Activated CD8-positive, alpha-beta T cell treated with anti-CD3 and anti-CD28 coated beads, Interleukin-2, amount 10 ng/mL, durations not matched to agents 7 days and 5 days (primary cell): ENCODE results near the gene NRP2. TPM values are rescaled to one million over a fixed set of nuclear protein-coding genes. Genes with fewer than 3 reads are reported as not detected.
A peak's percentile ranks its signal among the peaks of the same experiment; 100 is the strongest.

Experiments
- ATAC-seq: fragments of 150-1000 bp; cut with Tn5 transposase; one replicate; pipeline ENCODE4 v1.10.0; 2021; ENCODE audit warnings: moderate library complexity
- CTCF ChIA-PET: fragments of 350-600 bp; sonication (Branson Sonifier 250); formaldehyde crosslinking; loops from one replicate; lab custom pipeline; 2021; ENCODE audit warnings: antibody characterized with exemption; lab: Charles Lee
- POLR2A ChIA-PET: fragments of 350-600 bp; sonication (Branson Sonifier 250); formaldehyde crosslinking; loops from one replicate; lab custom pipeline; 2021; ENCODE audit warnings: antibody characterized with exemption; lab: Charles Lee
- DNase-seq: peaks from one replicate; pipeline ENCODE4 v3.0.0-alpha.2; 2020
- H3K27ac Mint-ChIP-seq: one replicate; pipeline ENCODE4 v1.8.0; 2021; ENCODE audit warnings: mild to moderate bottlenecking, mixed read lengths
- H3K27me3 Mint-ChIP-seq: one replicate; pipeline ENCODE4 v1.8.0; 2021; ENCODE audit warnings: low read depth, mixed read lengths
- H3K36me3 Mint-ChIP-seq: one replicate; pipeline ENCODE4 v1.8.0; 2021; ENCODE audit warnings: low read depth, mixed read lengths
- H3K4me1 Mint-ChIP-seq: one replicate; pipeline ENCODE4 v1.8.0; 2021; ENCODE audit warnings: low read depth, mixed read lengths
- H3K4me3 Mint-ChIP-seq: one replicate; pipeline ENCODE4 v1.8.0; 2021; ENCODE audit warnings: mild to moderate bottlenecking, mixed read lengths
- H3K9me3 Mint-ChIP-seq: one replicate; pipeline ENCODE4 v1.8.0; 2022; ENCODE audit warnings: mixed read lengths; ENCODE audit not compliant: insufficient read depth
- total RNA-seq, 2 experiments: library from RNA; stranded (reverse); gene quantifications; one replicate each; pipeline ENCODE4 v1.2.3, GENCODE V29; 2021

NRP2 gene
- total RNA-seq, 2 experiments from 2014 or later, result 4.0 to 4.2 TPM

DNA sequence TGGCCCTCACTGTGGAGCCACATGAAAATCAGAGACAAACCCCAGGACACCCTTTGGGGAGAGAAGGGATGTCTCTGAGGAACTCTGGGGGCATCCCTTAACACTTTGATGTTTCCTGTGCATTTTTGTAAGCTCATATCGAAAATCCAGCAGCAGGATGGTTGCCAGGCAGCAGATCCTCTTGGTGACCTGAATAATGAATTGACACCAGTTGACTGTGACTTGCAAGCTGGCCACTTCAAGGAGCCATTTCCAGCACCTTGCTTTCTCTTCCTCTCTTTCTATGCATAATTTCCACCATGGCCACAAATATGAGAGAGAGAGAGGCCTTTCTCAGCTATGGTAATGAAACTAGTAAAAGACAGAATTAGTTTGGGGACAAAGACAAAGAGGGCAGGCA lies 91.7 kb downstream of the NRP2 start:
- ChIA-PET CTCF (interaction anchor here (1.1 to 2.7 kb wide), 3 partner anchors 61 to 152 kb away, joined by 3 to 17 read pairs (median 5); no protein-coding TSS in a partner anchor), POLR2A (no interaction called here)
- no peak overlapping the region for H3K27ac Mint-ChIP-seq
- ATAC-seq, result no peak
- no peak for DNase-seq
- H3K4me1 Mint-ChIP-seq, result peaks cover 2% of the 10 kb centered on the region
- peaks cover 37% of the 10 kb centered on the region for H3K27me3 Mint-ChIP-seq
- no peak overlapping the region for H3K4me3 Mint-ChIP-seq
- no peaks in the 10 kb centered on the region for H3K36me3 Mint-ChIP-seq
- H3K9me3 Mint-ChIP-seq, result no peaks in the 10 kb centered on the region

GRCh38 chr2:205775097-205775877 lies 93.0 kb downstream of the NRP2 start:
- Mint-ChIP-seq H3K36me3 (no peaks in the 10 kb centered on the region), H3K4me3 (no peak overlapping the region), H3K27me3 (peaks cover 37% of the 10 kb centered on the region), H3K27ac (no peak overlapping the region), H3K4me1 (peaks cover under 1% of the 10 kb centered on the region), H3K9me3 (no peaks in the 10 kb centered on the region)
- POLR2A ChIA-PET, result no interaction called here
- ATAC-seq, result no peak
- DNase-seq, result no peak
- CTCF ChIA-PET, result interaction anchor here (0.8 to 2.7 kb wide), 6 partner anchors 59 to 150 kb away, joined by 3 to 17 read pairs (median 4); no protein-coding TSS in a partner anchor

GRCh38 chr2:205776139-205776538 lies 93.8 kb downstream of the NRP2 start:
- DNase-seq (peak; percentile 55), ATAC-seq (peak; percentile 49)
- H3K36me3 Mint-ChIP-seq, result no peaks in the 10 kb centered on the region
- H3K4me3 Mint-ChIP-seq, result no peak overlapping the region
- peaks cover 8% of the 10 kb centered on the region for H3K4me1 Mint-ChIP-seq
- ChIA-PET CTCF (interaction anchor here (0.8 to 2.7 kb wide), 6 partner anchors 36 to 150 kb away, joined by 3 to 17 read pairs (median 4); no protein-coding TSS in a partner anchor), POLR2A (no interaction called here)
- peaks cover 29% of the 10 kb centered on the region for H3K27me3 Mint-ChIP-seq
- no peak overlapping the region for H3K27ac Mint-ChIP-seq
- H3K9me3 Mint-ChIP-seq, result no peaks in the 10 kb centered on the region

DNA sequence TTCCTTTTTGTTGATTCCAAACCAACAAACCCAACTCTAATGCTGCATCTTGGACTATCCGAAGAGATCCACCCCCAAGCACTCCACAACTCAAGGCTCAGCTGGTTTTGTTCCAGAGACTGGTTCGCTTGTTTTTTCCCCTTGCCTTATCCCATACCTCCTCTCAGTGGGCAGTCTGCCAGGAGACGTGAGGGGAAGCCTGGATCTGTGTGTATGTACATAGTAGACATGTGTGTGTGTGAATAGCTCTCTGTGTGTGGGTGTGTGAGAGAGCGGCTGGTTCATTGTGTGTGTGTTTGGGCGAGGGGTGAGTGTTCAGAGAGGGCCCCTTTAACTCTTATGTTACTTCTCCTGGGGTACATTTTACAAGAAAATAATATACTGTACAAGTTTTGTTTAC lies 94.4 kb downstream of the NRP2 start:
- DNase-seq, result no peak
- CTCF ChIA-PET, result interaction anchor here (1.5 to 2.4 kb wide), 3 partner anchors 36 to 107 kb away, joined by 3 to 7 read pairs (median 4); no protein-coding TSS in a partner anchor
- Mint-ChIP-seq H3K36me3 (no peaks in the 10 kb centered on the region), H3K27ac (no peak overlapping the region), H3K4me1 (peaks cover 8% of the 10 kb centered on the region), H3K4me3 (no peak overlapping the region), H3K9me3 (no peaks in the 10 kb centered on the region), H3K27me3 (peaks cover 29% of the 10 kb centered on the region)
- no peak for ATAC-seq
- POLR2A ChIA-PET, result no interaction called here

DNA sequence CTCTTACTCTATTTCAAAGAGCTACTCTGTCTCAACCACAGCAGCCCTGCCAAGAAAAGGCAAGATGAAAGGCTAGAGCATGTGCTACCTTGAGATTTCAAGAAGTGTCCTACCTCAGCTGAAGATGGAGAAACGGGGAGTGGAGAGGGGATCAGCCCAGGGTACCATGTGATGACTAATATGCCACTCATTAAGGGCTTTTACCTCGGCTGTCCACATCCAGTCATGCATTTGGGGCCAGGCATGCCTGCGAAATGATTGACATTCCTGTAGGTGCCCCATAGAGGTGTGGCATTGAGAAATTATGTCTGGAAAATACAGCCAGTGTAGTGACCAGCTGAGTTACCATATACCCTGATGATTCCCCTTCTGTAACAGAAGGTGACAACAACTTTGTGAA lies 96.1 kb downstream of the NRP2 start:
- H3K27me3 Mint-ChIP-seq, result peaks cover 17% of the 10 kb centered on the region

DNA sequence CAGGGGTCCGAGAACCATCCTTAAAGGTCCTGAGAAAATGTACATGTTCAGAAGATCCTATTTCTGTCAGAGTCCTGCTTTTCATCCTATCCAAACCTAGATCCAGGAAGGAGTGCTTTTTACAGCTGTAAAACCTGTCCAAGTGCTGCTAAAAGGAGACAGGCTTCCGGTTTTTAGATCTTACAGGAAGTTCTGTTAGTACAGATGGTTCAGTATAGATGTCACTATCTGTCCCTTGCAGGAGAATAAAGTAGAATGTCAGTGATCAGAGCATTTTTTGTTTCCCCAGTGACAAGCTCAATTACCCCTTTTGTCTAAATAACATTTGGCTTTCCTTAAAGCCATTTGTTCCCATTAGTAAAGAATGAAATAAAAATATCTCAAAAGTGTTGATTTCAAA lies 98.3 kb downstream of the NRP2 start:
- Mint-ChIP-seq H3K27me3 (peaks cover 7% of the 10 kb centered on the region), H3K36me3 (no peaks in the 10 kb centered on the region), H3K9me3 (no peaks in the 10 kb centered on the region), H3K27ac (no peak overlapping the region), H3K4me1 (peaks cover 13% of the 10 kb centered on the region), H3K4me3 (no peak overlapping the region)
- DNase-seq, result no peak
- CTCF ChIA-PET, result interaction anchor here (1.3 kb wide), 1 partner anchor 145 kb away, joined by 9 read pairs; no protein-coding TSS in a partner anchor
- ATAC-seq, result no peak
- POLR2A ChIA-PET, result interaction anchor here (0.6 kb wide), 1 partner anchor 70 kb away, joined by 3 read pairs; no protein-coding TSS in a partner anchor

More for the DNA sequence above, 96.1 kb downstream of the NRP2 start:
- Mint-ChIP-seq H3K36me3 (no peaks in the 10 kb centered on the region), H3K4me1 (peaks cover 13% of the 10 kb centered on the region), H3K9me3 (no peaks in the 10 kb centered on the region), H3K4me3 (no peak overlapping the region), H3K27ac (no peak overlapping the region)
- CTCF ChIA-PET, result interaction anchor here (1.1 to 1.4 kb wide), 2 partner anchors 108 to 147 kb away, joined by 3 to 5 read pairs; no protein-coding TSS in a partner anchor
- ATAC-seq (no peak), DNase-seq (no peak)
- POLR2A ChIA-PET, result no interaction called here

GRCh38 chr2:205781244-205781931 lies 99.1 kb downstream of the NRP2 start:
- ATAC-seq, result no peak
- Mint-ChIP-seq H3K36me3 (no peaks in the 10 kb centered on the region), H3K27me3 (peaks cover 7% of the 10 kb centered on the region), H3K4me3 (no peak overlapping the region), H3K4me1 (peaks cover 13% of the 10 kb centered on the region), H3K27ac (no peak overlapping the region), H3K9me3 (no peaks in the 10 kb centered on the region)
- DNase-seq, result no peak
- ChIA-PET CTCF (interaction anchor here (1.3 kb wide), 1 partner anchor 145 kb away, joined by 9 read pairs; no protein-coding TSS in a partner anchor), POLR2A (no interaction called here)

DNA sequence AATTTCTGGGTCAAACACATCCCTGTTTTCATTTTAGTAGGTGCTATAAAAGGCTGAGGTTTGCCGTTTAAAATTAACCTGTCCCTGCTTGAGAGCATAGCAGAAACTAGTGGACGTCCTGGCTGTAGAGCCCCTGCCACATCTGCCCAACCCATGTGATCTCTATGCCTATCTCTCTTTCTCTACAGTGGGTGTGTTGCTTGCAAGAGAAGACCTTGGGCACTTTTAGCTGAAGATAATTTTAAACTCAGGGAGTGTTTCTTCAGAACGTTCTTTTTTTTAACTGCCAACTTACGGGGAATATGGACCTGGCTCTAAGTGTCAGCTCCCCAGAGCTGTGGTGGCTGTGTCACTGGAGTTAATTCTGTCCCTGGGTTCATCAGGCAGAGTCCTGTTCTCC lies 100.6 kb downstream of the NRP2 start:
- ChIA-PET POLR2A (no interaction called here), CTCF (no interaction called here)
- Mint-ChIP-seq H3K4me1 (peaks cover 13% of the 10 kb centered on the region), H3K27ac (no peak overlapping the region), H3K36me3 (no peaks in the 10 kb centered on the region), H3K4me3 (no peak overlapping the region), H3K27me3 (peaks cover 5% of the 10 kb centered on the region), H3K9me3 (no peaks in the 10 kb centered on the region)
- no peak for DNase-seq
- no peak for ATAC-seq

- H3K4me1 Mint-ChIP-seq, result peaks cover 13% of the 10 kb centered on the region
- no peaks in the 10 kb centered on the region for H3K36me3 Mint-ChIP-seq
- no peak for DNase-seq
- CTCF ChIA-PET, result no interaction called here
- POLR2A ChIA-PET, result no interaction called here
- ATAC-seq, result no peak
- no peak overlapping the region for H3K4me3 Mint-ChIP-seq
- no peaks in the 10 kb centered on the region for H3K9me3 Mint-ChIP-seq
- H3K27ac Mint-ChIP-seq, result no peak overlapping the region
- no peaks in the 10 kb centered on the region for H3K27me3 Mint-ChIP-seq
These were observed 101.7 kb downstream of the NRP2 start for GRCh38 chr2:205783872-205784499.

DNA sequence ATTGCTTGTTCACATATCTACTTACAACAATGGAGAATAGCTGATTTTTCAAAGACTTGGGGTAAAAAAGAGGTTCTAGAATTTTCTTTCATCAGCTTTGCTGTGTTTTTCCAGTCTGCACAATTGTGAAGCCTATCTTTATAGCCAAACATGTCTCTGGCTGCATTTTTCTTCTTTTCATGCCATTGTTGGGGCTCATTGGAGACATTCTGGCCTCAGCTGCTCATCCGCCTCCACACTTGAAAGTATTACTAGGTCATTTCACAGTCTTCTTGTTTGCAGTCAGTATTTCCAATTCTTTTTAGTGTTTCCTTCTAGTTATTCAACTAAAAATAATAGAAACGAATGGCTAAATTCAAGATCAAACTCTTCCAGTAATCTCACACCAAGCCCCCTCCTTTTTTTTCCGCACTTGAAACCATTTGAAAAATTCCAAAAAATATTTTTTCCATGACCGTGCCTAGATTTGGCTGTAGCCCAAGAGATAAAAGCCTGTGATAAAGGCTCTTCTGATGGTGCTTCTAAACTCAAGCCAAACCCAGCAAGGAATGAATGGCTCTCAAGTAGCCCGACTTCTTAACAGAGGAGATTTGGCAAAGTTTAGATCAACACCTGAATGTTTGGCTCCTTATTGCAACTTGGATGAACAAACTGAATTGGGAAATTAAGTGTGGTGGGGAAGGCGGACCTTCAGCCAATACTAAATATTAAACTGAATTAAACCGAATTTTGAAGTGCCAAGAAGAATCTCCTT lies 103.4 kb downstream of the NRP2 start:
- Mint-ChIP-seq H3K4me3 (no peak overlapping the region), H3K27me3 (peaks cover under 1% of the 10 kb centered on the region), H3K4me1 (peaks cover 9% of the 10 kb centered on the region), H3K9me3 (no peaks in the 10 kb centered on the region), H3K27ac (no peak overlapping the region), H3K36me3 (no peaks in the 10 kb centered on the region)
- DNase-seq (no peak), ATAC-seq (no peak)
- POLR2A ChIA-PET, result no interaction called here
- CTCF ChIA-PET, result no interaction called here

DNA sequence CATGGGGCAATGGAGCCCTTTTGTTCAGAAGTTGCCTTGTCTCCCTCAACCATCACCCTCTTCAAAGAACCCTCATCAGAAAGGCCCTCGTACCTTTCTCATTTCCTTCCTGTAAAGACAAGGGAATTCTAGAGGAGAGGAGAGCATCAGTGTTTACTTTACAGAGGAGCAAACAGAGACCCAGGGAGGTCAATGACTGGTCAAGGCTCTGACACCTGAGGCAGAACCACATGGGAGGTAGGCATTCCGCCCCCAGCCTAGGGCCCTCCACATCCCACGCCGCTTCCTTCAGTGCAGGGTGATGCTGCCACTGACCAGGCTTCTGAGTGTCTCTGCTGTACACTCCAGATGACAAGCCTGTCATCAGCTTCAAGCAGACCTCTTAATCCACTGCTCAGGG lies 104.7 kb downstream of the NRP2 start:
- H3K9me3 Mint-ChIP-seq, result no peaks in the 10 kb centered on the region
- H3K4me1 Mint-ChIP-seq, result peaks cover 6% of the 10 kb centered on the region
- ChIA-PET CTCF (no interaction called here), POLR2A (no interaction called here)
- ATAC-seq (no peak), DNase-seq (no peak)
- peaks cover 8% of the 10 kb centered on the region for H3K27me3 Mint-ChIP-seq
- no peak overlapping the region for H3K27ac Mint-ChIP-seq
- no peaks in the 10 kb centered on the region for H3K36me3 Mint-ChIP-seq
- H3K4me3 Mint-ChIP-seq, result no peak overlapping the region
